B cell (primary cell): ENCODE results near the gene OR4P4. TPM values are rescaled to one million over a fixed set of nuclear protein-coding genes. Genes with fewer than 3 reads are reported as not detected.
A peak's percentile ranks its signal among the peaks of the same experiment; 100 is the strongest.

Experiments
- ATAC-seq: fragments of 200-7000 bp; cut with Tn5 transposase; one replicate; pipeline ENCODE4 v1.10.0; 2021; ENCODE audit warnings: low read depth, mild to moderate bottlenecking, moderate number of reproducible peaks, moderate library complexity
- CTCF ChIA-PET: fragments of 350-600 bp; sonication (Branson Sonifier 250); formaldehyde crosslinking; loops from one replicate; lab custom pipeline; 2021; ENCODE audit warnings: antibody characterized with exemption, inconsistent platforms; lab: Charles Lee
- POLR2A ChIA-PET: fragments of 350-600 bp; sonication (Branson Sonifier 250); formaldehyde crosslinking; loops from one replicate; lab custom pipeline; 2021; ENCODE audit warnings: antibody characterized with exemption; lab: Charles Lee
- DNase-seq: peaks from one replicate; pipeline ENCODE4 v3.0.0; 2013
- H2AFZ ChIP-seq: 2 replicates; pipeline ENCODE4 v1.6.1; 2012; ENCODE audit warnings: mild to moderate bottlenecking, low read depth, low read length; ENCODE audit not compliant: insufficient read depth, poor library complexity, severe bottlenecking
- H3K27ac ChIP-seq, 2 donors: 1 replicate in 1 of 2; 2 replicates in 1 of 2; pipeline ENCODE4 v1.5.1; 2012 to 2013; ENCODE audit warnings: low read length in 2 of 2, mild to moderate bottlenecking in 2 of 2, moderate library complexity in 1 of 2
- H3K27me3 ChIP-seq, 4 experiments: fragments of 200-600 bp in 1 of 4; sonication (generic) in 1 of 4; replicated peaks in 1 of 4; 1 replicate in 2 of 4; 2 replicates in 2 of 4; pipeline versions ENCODE4 v1.6.1 to v1.7.0; 2013 to 2016; ENCODE audit warnings: low read length in 3 of 4, mild to moderate bottlenecking in 2 of 4, mixed read lengths in 1 of 4, moderate library complexity in 1 of 4; ENCODE audit not compliant: insufficient read depth in 4 of 4, control insufficient read depth in 3 of 4; ENCODE audit errors: control extremely low read depth in 1 of 4
- H3K36me3 ChIP-seq, 2 experiments: replicated peaks in 1 of 2; 1 replicate in 1 of 2; 2 replicates in 1 of 2; pipeline versions ENCODE4 v1.6.1 to v1.7.1; 2013; ENCODE audit warnings: low read length in 1 of 2; ENCODE audit not compliant: insufficient read depth in 2 of 2, control insufficient read depth in 1 of 2; ENCODE audit errors: control extremely low read depth in 1 of 2, extremely low read depth in 1 of 2
- H3K4me1 ChIP-seq, 2 donors: fragments of 200-600 bp in 1 of 2; sonication (generic) in 1 of 2; 1 replicate in 1 of 2; 2 replicates in 1 of 2; pipeline versions ENCODE4 v1.5.1 to v1.6.1; 2013 to 2017; ENCODE audit warnings: low read length in 2 of 2; ENCODE audit not compliant: control insufficient read depth in 2 of 2, insufficient read depth in 2 of 2
- H3K4me2 ChIP-seq: replicated peaks from 2 replicates; pipeline ENCODE3; 2012; ENCODE audit warnings: mild to moderate bottlenecking, low read depth, low read length; ENCODE audit not compliant: poor library complexity, severe bottlenecking
- H3K4me3 ChIP-seq, 5 experiments: fragments of 200-600 bp in 1 of 5; sonication (generic) in 1 of 5; 1 replicate in 3 of 5; 2 replicates in 2 of 5; pipeline versions ENCODE4 v1.5.1 to v1.7.0; 2011 to 2016; ENCODE audit warnings: low read length in 4 of 5, mild to moderate bottlenecking in 4 of 5, low read depth in 2 of 5, control low read depth in 1 of 5, moderate library complexity in 1 of 5; ENCODE audit not compliant: insufficient read depth in 1 of 5; ENCODE audit errors: control extremely low read depth in 1 of 5, extremely low read depth in 1 of 5
- H3K79me2 ChIP-seq: fragments of 200-600 bp; sonication (generic); one replicate; pipeline ENCODE4 v1.6.0; 2016; ENCODE audit warnings: low read length; ENCODE audit not compliant: control insufficient read depth, insufficient read depth
- H3K9ac ChIP-seq: fragments of 200-600 bp; sonication (generic); 2 replicates; pipeline ENCODE4 v1.6.1; 2017; ENCODE audit warnings: mild to moderate bottlenecking, low read length, moderate library complexity
- H3K9me3 ChIP-seq, 3 donors: one replicate each; pipeline versions ENCODE4 v1.6.1 to v1.7.1; 2013; ENCODE audit warnings: low read length in 2 of 3; ENCODE audit not compliant: control insufficient read depth in 2 of 3, insufficient read depth in 1 of 3; ENCODE audit errors: control extremely low read depth in 1 of 3
- H4K20me1 ChIP-seq: 2 replicates; pipeline ENCODE4 v1.6.0; 2012; ENCODE audit warnings: mild to moderate bottlenecking, low read length; ENCODE audit not compliant: insufficient read depth, control insufficient read depth, poor library complexity, severe bottlenecking
- H3K27ac Mint-ChIP-seq: one replicate; pipeline ENCODE4 v1.8.0; 2021; ENCODE audit warnings: mixed read lengths
- H3K27me3 Mint-ChIP-seq: one replicate; pipeline ENCODE4 v1.8.0; 2021; ENCODE audit warnings: mixed read lengths
- H3K4me1 Mint-ChIP-seq: one replicate; pipeline ENCODE4 v1.8.0; 2021; ENCODE audit warnings: mixed read lengths
- H3K4me3 Mint-ChIP-seq: one replicate; pipeline ENCODE4 v1.8.0; 2021; ENCODE audit warnings: mixed read lengths
- H3K9me3 Mint-ChIP-seq: one replicate; pipeline ENCODE4 v1.8.0; 2022; ENCODE audit warnings: mixed read lengths; ENCODE audit not compliant: insufficient read depth
- CTCF ChIP-seq: fragments of 200-600 bp; IDR thresholded peaks from one replicate; pipeline ENCODE4 v1.8.0; 2022; ENCODE audit warnings: antibody characterized with exemption, mild to moderate bottlenecking
- EZH2 ChIP-seq: IDR thresholded peaks from 2 replicates; pipeline ENCODE4 v1.6.1; 2012; ENCODE audit warnings: borderline replicate concordance, low read depth, mild to moderate bottlenecking, moderate library complexity, low read length; ENCODE audit not compliant: insufficient read depth, poor library complexity, severe bottlenecking
- WGBS: methylation state at CpG from one replicate; pipeline ENCODE4 v1.1.5; 2013; ENCODE audit warnings: missing lambda C conversion rate; ENCODE audit not compliant: insufficient coverage; 5-methylcytosine and 5-hydroxymethylcytosine counted together
- intact Hi-C: fragments of 100-400 bp; cut with micrococcal nuclease; formaldehyde crosslinking; loops from one replicate; pipeline ENCODE4 v1.10.0; 2022
- polyA plus RNA-seq: library from polyadenylated mRNA; depleted of rRNA; stranded (reverse); fragments of >200 nt; gene quantifications from 2 replicates; pipeline ENCODE4 v1.2.3, GENCODE V29; 2012
- total RNA-seq, 2 donors: library from RNA; stranded (reverse); fragments of 120-200 nt in 1 of 2; gene quantifications; 1 replicate in 1 of 2; 2 replicates in 1 of 2; pipeline versions ENCODE4 v1.2.3 to v1.2.4, GENCODE V29; 2013 to 2022

Gene OR4P4
- total and polyA plus RNA-seq, 2 donors (not counting 1 experiment from before 2014, with no cell fraction given), result not detected

GRCh38 chr11:55658031-55658573, 23.2 kb downstream of the OR4P4 start:
- 83% methylated on average over 1 of the region's 2 CpGs for WGBS
- ChIA-PET POLR2A (no interaction called here), CTCF (no interaction called here)
- H3K4me3 ChIP-seq, result no peak overlapping the region
- no peak overlapping the region for H3K27ac ChIP-seq
- H3K4me1 ChIP-seq, result no peaks in the 10 kb centered on the region
- no peak overlapping the region for H2AFZ ChIP-seq
- H3K36me3 ChIP-seq, result no peaks in the 10 kb centered on the region
- DNase-seq (peak; percentile 4), ATAC-seq (peak; percentile 47)
- intact Hi-C loops, result no loop called here
- no peaks in the 10 kb centered on the region for H3K9me3 ChIP-seq
- no peak overlapping the region for H3K4me2 ChIP-seq
- no peaks in the 10 kb centered on the region for H3K27me3 Mint-ChIP-seq
- H3K9ac ChIP-seq, result no peak overlapping the region
- no peaks in the 10 kb centered on the region for H3K79me2 ChIP-seq
- no peak for TF ChIP-seq CTCF
- no peak for TF ChIP-seq EZH2
- peak overlapping the region; percentile 2 for H3K4me3 Mint-ChIP-seq
- no peaks in the 10 kb centered on the region for H4K20me1 ChIP-seq
- peaks cover 5% of the 10 kb centered on the region for H3K4me1 Mint-ChIP-seq
- H3K9me3 Mint-ChIP-seq, result peaks cover 9% of the 10 kb centered on the region
- no peaks in the 10 kb centered on the region for H3K27me3 ChIP-seq
- H3K27ac Mint-ChIP-seq, result peak overlapping the region; percentile 15

GRCh38 chr11:55658608-55659007, 23.7 kb downstream of the OR4P4 start:
- TF ChIP-seq CTCF (no peak), EZH2 (no peak)
- 50% methylated on average over 1 of the region's 1 CpG for WGBS
- H3K27me3 Mint-ChIP-seq, result no peaks in the 10 kb centered on the region
- Histone ChIP-seq H3K27me3 (no peaks in the 10 kb centered on the region), H3K4me3 (no peak overlapping the region), H4K20me1 (no peaks in the 10 kb centered on the region), H3K9me3 (no peaks in the 10 kb centered on the region), H3K79me2 (no peaks in the 10 kb centered on the region), H3K4me1 (no peaks in the 10 kb centered on the region), H3K4me2 (no peak overlapping the region), H3K9ac (no peak overlapping the region), H2AFZ (no peak overlapping the region), H3K36me3 (no peaks in the 10 kb centered on the region), H3K27ac (no peak overlapping the region)
- ChIA-PET POLR2A (no interaction called here), CTCF (no interaction called here)
- peaks cover 5% of the 10 kb centered on the region for H3K4me1 Mint-ChIP-seq
- DNase-seq, result no peak
- H3K9me3 Mint-ChIP-seq, result peaks cover 8% of the 10 kb centered on the region
- no peak overlapping the region for H3K4me3 Mint-ChIP-seq
- H3K27ac Mint-ChIP-seq, result no peak overlapping the region
- intact Hi-C loops, result no loop called here
- ATAC-seq, result no peak
